KMS-11 (cell line): ENCODE data around the gene PLCD1.

Experiments used
- H2AFZ ChIP-seq: fragments of 200-600 bp; sonication (generic); 2 replicates; pipeline ENCODE4 v1.6.1; 2016; ENCODE audit warnings: antibody characterized with exemption, mixed run types, low read depth
- H3K27ac ChIP-seq: fragments of 200-600 bp; sonication (generic); 2 replicates; pipeline ENCODE4 v1.6.1; 2016; ENCODE audit warnings: mild to moderate bottlenecking, mixed run types
- H3K27me3 ChIP-seq: fragments of 200-600 bp; sonication (generic); 2 replicates; pipeline ENCODE4 v1.6.1; 2017; ENCODE audit warnings: mild to moderate bottlenecking, low read depth, mixed run types, moderate library complexity; ENCODE audit not compliant: insufficient read depth
- H3K36me3 ChIP-seq: fragments of 200-600 bp; sonication (generic); 2 replicates; pipeline ENCODE4 v1.6.1; 2017; ENCODE audit warnings: mild to moderate bottlenecking, mixed run types; ENCODE audit not compliant: insufficient read depth
- H3K4me1 ChIP-seq: fragments of 200-600 bp; sonication (generic); 2 replicates; pipeline ENCODE4 v1.6.1; 2016; ENCODE audit warnings: mild to moderate bottlenecking, low read depth, mixed run types; ENCODE audit not compliant: poor library complexity, severe bottlenecking
- H3K4me2 ChIP-seq: fragments of 200-600 bp; sonication (generic); 2 replicates; pipeline ENCODE4 v1.7.0; 2016; ENCODE audit warnings: mild to moderate bottlenecking, mixed run types
- H3K4me3 ChIP-seq: fragments of 200-600 bp; sonication (generic); IDR thresholded peaks from 2 replicates; pipeline ENCODE4 v1.6.1; 2017; ENCODE audit warnings: low read depth, low read length, mixed read lengths; ENCODE audit not compliant: insufficient read depth
- H3K79me2 ChIP-seq: fragments of 200-600 bp; sonication (generic); 2 replicates; pipeline ENCODE4 v1.6.1; 2016; ENCODE audit warnings: low read depth, mixed run types; ENCODE audit not compliant: insufficient read depth
- H3K9ac ChIP-seq: fragments of 200-600 bp; sonication (generic); 2 replicates; pipeline ENCODE4 v1.6.1; 2016; ENCODE audit warnings: mild to moderate bottlenecking, mixed run types
- H4K20me1 ChIP-seq: fragments of 200-600 bp; sonication (generic); 2 replicates; pipeline ENCODE4 v1.6.1; 2016; ENCODE audit warnings: mild to moderate bottlenecking, mixed run types; ENCODE audit not compliant: insufficient read depth
- TF ChIP-seq, protein P1 (sequence below): fragments of 200-600 bp; sonication (generic); conservative IDR thresholded peaks from 2 replicates; pipeline ENCODE4 v1.6.1; 2017; ENCODE audit warnings: low read depth, mild to moderate bottlenecking, antibody characterized with exemption, low read length, moderate library complexity, mixed read lengths

PLCD1 gene

DNA sequence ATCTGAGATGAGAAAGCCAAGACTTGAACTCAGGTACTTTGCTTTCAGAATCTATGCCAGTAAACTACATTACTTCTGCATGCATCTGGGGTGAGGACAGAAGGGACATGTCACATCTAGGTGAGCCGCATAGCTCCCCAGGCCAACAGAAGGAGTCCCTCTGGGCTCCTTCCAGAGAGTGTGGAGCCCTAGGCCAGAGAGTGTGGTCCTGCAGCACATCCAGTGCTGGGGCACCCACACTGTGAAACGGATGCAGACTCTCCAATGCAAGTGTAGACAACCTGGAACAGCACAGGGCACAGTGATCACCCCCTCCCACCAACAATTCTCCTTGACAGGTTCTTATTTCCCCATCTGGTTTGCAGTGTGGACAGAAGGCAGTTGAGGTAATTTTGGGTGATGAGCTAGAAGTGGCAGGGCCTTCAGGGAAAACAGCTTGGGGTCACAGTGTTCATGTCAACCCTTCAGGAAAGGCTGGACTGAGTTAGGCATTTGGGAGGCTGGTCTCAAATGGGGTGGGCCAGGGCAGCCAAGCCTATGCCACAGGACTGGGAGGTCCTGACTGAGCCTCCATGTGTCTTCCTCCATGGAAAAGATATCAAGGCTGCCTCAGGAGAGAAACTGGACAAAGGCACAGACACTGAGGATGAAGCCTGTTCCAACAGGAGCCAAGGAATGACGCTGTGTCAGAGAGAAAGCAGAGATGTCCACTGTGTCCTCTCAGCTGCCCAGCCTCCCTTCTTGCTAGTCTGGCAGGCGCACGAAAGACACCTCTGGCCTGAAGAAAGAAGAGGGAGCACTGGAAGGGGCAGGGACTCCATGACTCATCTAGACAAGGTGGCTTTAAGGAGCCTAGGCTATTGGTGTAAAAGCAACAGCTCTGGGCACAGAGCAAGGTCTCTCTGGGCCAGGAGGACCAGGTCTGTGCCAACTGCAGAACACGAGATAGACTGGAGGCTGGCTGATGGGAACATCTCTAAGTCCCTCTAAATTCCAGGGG lies 1.7 kb downstream of the PLCD1 start:
- Histone ChIP-seq H3K9ac (no peak overlapping the region), H4K20me1 (no peaks in the 10 kb centered on the region), H3K27ac (no peak overlapping the region), H3K79me2 (no peaks in the 10 kb centered on the region), H3K4me1 (peaks cover 5% of the 10 kb centered on the region), H2AFZ (no peak overlapping the region), H3K4me2 (no peak overlapping the region), H3K27me3 (no peaks in the 10 kb centered on the region), H3K4me3 (no peak overlapping the region), H3K36me3 (no peaks in the 10 kb centered on the region)
- TF ChIP-seq, protein P1, sequence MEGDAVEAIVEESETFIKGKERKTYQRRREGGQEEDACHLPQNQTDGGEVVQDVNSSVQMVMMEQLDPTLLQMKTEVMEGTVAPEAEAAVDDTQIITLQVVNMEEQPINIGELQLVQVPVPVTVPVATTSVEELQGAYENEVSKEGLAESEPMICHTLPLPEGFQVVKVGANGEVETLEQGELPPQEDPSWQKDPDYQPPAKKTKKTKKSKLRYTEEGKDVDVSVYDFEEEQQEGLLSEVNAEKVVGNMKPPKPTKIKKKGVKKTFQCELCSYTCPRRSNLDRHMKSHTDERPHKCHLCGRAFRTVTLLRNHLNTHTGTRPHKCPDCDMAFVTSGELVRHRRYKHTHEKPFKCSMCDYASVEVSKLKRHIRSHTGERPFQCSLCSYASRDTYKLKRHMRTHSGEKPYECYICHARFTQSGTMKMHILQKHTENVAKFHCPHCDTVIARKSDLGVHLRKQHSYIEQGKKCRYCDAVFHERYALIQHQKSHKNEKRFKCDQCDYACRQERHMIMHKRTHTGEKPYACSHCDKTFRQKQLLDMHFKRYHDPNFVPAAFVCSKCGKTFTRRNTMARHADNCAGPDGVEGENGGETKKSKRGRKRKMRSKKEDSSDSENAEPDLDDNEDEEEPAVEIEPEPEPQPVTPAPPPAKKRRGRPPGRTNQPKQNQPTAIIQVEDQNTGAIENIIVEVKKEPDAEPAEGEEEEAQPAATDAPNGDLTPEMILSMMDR = no peak

DNA sequence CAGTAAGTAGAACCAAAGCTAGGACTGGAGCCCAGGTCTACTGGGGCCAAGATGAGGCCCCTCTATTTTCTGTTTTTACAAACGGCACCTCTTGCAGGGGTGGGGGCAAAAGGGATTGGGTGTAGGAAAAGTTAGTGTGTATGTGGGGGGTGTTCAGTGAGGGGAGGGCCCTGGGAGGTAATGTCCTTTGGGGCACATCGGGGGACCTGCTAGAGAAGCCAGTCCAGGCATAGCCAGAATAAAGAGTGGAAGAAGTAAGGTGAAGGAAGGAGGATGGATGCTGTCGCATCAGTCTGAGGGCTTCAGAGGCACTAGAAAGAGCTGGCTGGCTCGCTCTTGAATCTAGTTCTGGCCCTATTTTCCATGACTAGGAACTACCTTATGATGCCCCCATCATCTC lies 2.6 kb downstream of the PLCD1 start:
- Histone ChIP-seq H3K4me1 (peaks cover 5% of the 10 kb centered on the region), H3K27ac (no peak overlapping the region), H2AFZ (no peak overlapping the region), H3K27me3 (no peaks in the 10 kb centered on the region), H4K20me1 (no peaks in the 10 kb centered on the region), H3K9ac (no peak overlapping the region), H3K36me3 (no peaks in the 10 kb centered on the region), H3K4me3 (no peak overlapping the region), H3K79me2 (no peaks in the 10 kb centered on the region), H3K4me2 (no peak overlapping the region)
- TF ChIP-seq, protein P1 = no peak

DNA sequence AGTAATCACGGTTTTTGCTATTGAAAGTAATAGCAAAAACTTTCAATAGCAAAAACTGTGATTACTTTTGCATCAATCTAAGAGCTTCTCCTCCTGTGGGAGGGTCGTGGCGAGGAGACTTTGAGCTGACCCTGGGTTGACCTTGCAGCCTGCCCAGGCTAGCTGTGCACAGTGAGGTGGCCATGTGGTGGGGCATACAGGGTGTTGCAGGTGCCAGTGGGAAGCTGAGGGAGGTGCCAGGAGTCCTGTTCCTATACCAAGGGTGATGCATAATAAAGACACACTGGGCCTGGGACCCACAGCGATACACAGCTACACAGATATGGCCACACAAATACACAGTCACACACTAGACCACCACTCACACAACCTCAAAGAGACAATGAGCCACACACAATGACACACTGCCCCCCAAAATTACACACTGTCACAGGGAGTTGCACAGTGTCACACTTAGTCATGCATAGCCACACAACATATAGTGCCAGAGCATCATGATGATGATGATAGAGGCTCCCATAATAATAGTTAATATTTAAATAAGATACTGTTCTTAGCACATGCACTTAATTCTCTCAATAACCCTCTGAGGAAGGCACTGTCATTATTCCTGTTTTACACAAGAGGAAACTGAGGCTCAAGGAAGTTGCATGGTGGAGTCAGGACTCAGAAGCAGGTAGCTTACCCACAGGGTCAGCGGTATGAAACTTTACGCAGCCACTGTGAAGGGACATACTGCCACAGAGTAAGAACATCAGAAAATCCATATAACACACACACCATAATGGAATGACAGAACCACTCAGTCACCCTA lies 6.3 kb downstream of the PLCD1 start:
- Histone ChIP-seq H3K4me3 (no peak overlapping the region), H3K27me3 (no peaks in the 10 kb centered on the region), H3K36me3 (no peaks in the 10 kb centered on the region), H3K27ac (no peak overlapping the region), H3K79me2 (no peaks in the 10 kb centered on the region), H3K4me2 (no peak overlapping the region; the same call in 1 of the 2 replicates), H3K9ac (no peak overlapping the region), H4K20me1 (no peaks in the 10 kb centered on the region), H2AFZ (no peak overlapping the region), H3K4me1 (peaks cover 5% of the 10 kb centered on the region)
- TF ChIP-seq, protein P1 = no peak

DNA sequence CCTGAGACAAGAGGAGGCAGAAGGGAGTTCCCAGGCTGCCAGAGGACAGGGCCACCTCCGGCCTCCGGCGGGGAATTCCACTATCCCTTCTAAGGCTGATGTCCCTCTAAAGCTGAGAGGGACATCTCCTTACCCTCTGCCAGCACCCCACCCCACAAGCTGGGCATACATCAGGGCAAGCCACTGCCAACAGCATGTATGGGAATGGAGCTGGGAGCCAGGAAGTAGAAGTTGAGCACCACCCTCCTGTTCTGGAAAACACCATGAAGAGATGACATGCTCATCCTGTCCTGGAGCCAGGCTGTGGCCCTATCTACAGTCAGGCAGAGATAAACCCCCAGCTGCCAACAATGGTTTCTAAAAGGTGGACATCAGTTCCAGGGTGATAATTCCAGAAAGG lies 7.1 kb downstream of the PLCD1 start:
- Histone ChIP-seq H3K27me3 (no peaks in the 10 kb centered on the region), H3K9ac (no peak overlapping the region), H3K4me3 (no peak overlapping the region), H3K79me2 (no peaks in the 10 kb centered on the region), H3K4me1 (peaks cover 5% of the 10 kb centered on the region), H3K36me3 (no peaks in the 10 kb centered on the region), H4K20me1 (no peaks in the 10 kb centered on the region), H3K27ac (no peak overlapping the region), H2AFZ (no peak overlapping the region), H3K4me2 (no peak overlapping the region)
- TF ChIP-seq, protein P1 = no peak
